H1 (cell line): ENCODE results near the gene GALNT11.

ENCODE experiments used
- BRCA1 ChIP-seq: IDR thresholded peaks from 2 replicates; pipeline ENCODE4 v1.6.1; 2012; ENCODE audit warnings: low read depth, low read length, improper control_type of control experiment
- CTCF ChIP-seq, 3 experiments: IDR thresholded peaks; 1 replicate in 2 of 3; 2 replicates in 1 of 3; pipeline versions ENCODE4 v1.5.1 to v1.6.1; 2011; ENCODE audit warnings: low read length in 3 of 3, mild to moderate bottlenecking in 3 of 3, inconsistent platforms in 2 of 3, low read depth in 1 of 3, moderate library complexity in 1 of 3; ENCODE audit not compliant: insufficient read depth in 1 of 3; ENCODE audit errors: control extremely low read depth in 1 of 3
- EP300 ChIP-seq, 2 experiments: IDR thresholded peaks; 1 replicate in 1 of 2; 2 replicates in 1 of 2; pipeline ENCODE4 v1.6.1; 2011 to 2012; ENCODE audit warnings: low read depth in 2 of 2, low read length in 2 of 2, mild to moderate bottlenecking in 2 of 2, borderline replicate concordance in 1 of 2, inconsistent platforms in 1 of 2, moderate library complexity in 1 of 2
- EZH2 ChIP-seq: fragments of 200-600 bp; sonication (generic); IDR thresholded peaks from 2 replicates; pipeline ENCODE4 v1.7.1; 2012; ENCODE audit warnings: low read depth, mild to moderate bottlenecking, moderate library complexity, low read length, inconsistent platforms; ENCODE audit not compliant: severe bottlenecking
- MAX ChIP-seq: IDR thresholded peaks from 2 replicates; pipeline ENCODE4 v1.6.1; 2012; ENCODE audit warnings: inconsistent platforms
- POLR2A ChIP-seq, 2 experiments: IDR thresholded peaks; 1 replicate in 1 of 2; 2 replicates in 1 of 2; pipeline ENCODE4 v1.6.1; 2011; ENCODE audit warnings: low read depth in 2 of 2, low read length in 2 of 2, mild to moderate bottlenecking in 2 of 2; ENCODE audit errors: control extremely low read depth in 1 of 2
- POLR2AphosphoS5 ChIP-seq: IDR thresholded peaks from 2 replicates; pipeline ENCODE4 v1.6.1; 2011; ENCODE audit warnings: low read depth, low read length
- RFX5 ChIP-seq: IDR thresholded peaks from 2 replicates; pipeline ENCODE4 v1.6.1; 2011; ENCODE audit warnings: low read depth, low read length, improper control_type of control experiment, borderline replicate concordance
- ZNF274 ChIP-seq: IDR thresholded peaks from 2 replicates; pipeline ENCODE4 v1.7.0; 2012; ENCODE audit warnings: low read length, borderline replicate concordance; ENCODE audit errors: extremely low read depth

DNA sequence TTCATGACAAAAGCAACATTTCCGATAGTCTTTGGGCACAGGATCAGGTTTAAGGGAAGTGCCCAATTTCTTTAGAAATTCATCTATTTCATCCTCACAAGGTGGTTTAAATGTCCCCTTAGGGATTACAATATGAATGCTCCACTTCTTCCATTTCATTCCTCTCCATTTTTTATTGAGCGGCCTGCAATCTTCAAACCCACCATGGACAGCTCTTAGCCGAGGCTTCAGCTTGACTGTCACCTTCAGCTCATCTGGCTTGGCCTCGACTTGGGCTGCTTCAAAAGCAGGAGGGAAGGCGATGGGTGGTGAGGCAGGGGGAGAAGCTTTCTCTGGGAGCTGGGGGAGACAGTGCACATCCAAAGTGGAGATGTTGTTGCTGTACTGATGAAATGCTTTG is 123.2 kb downstream of the GALNT11 start:
- TF ChIP-seq EZH2 (no peak), CTCF (IDR thresholded peaks at IDR 0.05; ENCODE audit: control extremely low read depth in 1 of 3, insufficient read depth in 1 of 3, low read depth in 1 of 3, low read length in 3 of 3) (no peak), EP300 (IDR thresholded peaks at IDR 0.05; ENCODE audit: borderline replicate concordance in 1 of 2, low read depth in 2 of 2, low read length in 2 of 2) (no peak), POLR2A (IDR thresholded peaks at IDR 0.05; ENCODE audit: control extremely low read depth in 1 of 2, low read depth in 2 of 2, low read length in 2 of 2) (no peak), RFX5 (no peak), MAX (no peak), ZNF274 (no peak), BRCA1 (no peak), POLR2AphosphoS5 (no peak)
